ENCODE results near the gene FAM83G.
"Not testable (repeated sequence)": the region's sequence is repeated elsewhere in the genome, so short reads cannot be mapped to it uniquely, and the experiment has no call there.

The FAM83G gene

DNA sequence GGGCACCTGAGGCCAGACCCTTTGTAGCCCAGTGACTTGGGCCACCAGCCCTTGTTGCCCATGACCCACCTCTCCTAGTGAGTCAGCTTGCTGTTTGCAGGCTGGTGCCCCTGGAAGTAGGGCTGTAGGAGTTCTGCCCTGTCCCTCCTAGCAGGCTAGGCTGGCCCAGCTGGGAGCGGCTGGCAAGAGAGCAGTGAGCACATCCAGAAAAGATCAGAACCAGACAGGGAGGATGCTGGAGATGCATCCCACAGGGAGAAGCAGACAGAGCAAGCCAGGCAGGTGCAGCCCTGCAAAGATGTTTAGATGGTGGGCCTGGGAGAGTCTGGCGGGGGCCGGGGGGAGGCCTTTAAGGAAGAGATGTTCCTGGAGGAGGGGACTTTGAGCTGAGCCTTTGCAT lies 50.2 kb downstream of the FAM83G start:
- no peak for DNase-seq (ENCODE audit: low spot score)

DNA sequence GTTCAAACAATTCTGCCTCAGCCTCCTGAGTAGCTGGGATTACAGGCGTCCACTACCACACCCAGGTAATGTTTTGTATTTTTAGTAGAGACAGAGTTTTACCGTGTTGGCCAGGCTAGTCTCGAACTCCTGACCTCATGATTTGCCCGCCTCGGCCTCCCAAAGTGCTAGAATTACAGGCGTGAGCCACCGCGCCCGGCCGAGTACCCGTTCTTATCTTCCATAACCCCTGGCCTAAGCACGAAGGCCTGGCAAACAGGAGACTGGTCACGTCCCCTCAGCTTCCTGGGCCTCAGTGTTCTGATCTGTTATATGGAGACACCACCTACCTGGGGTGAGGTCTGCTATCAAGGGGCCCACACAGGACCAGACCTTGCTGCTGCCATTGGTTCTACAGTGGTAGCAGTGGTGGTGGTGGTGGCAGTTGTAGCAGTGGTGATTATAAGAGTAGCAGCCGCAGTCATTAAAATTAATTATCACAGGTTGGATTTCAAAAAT lies 51.3 kb downstream of the FAM83G start:
- no peak for DNase-seq (ENCODE audit: low spot score)

DNA sequence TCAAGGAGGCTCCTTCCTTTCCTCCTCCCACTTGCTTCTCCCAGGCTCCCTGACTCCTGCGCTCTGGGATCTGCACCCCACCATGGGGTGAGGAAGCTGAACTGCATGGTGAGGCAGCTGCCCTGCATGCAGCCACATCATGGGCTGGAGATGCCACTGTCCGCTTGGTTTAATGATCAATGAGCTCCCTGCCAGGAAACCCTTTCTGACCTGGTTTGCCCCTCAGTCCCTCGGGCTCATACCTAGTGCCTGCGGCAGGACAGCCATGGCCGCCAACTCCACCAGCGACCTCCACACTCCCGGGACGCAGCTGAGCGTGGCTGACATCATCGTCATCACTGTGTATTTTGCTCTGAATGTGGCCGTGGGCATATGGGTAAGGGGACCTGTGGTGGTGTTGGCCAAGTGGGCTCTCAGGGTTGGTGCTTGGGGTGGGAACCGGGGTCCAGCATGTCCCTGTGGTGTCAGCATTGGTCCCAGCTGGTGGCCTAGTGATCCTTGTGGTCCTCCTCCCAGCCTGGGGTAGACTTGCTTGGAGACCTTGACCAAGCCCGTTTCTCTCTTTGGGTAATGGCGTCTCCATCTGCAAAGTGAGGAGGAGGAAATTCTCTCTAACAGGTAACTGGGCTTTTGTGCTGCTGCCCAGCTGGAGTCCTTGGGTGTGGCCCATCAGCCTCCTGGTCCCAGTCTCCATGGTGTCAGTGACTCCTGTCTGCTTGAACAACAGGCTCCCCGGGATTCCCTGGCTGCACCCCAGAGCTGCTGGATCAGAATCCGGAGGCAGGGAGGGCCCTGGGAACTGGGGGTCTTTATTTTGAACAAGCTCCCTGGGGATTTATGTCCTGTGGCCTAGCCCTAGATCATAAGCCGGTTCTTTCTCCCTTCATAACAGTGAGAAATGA lies 52.4 kb downstream of the FAM83G start, which contains the start of gene SLC5A10:
Gene SLC5A10, plus strand, starts transcription at position 225 of the 902 bp plus-strand sequence. Its CDS starts 41 bp downstream, at position 266.
- no peak for DNase-seq (ENCODE audit: low spot score)

DNA sequence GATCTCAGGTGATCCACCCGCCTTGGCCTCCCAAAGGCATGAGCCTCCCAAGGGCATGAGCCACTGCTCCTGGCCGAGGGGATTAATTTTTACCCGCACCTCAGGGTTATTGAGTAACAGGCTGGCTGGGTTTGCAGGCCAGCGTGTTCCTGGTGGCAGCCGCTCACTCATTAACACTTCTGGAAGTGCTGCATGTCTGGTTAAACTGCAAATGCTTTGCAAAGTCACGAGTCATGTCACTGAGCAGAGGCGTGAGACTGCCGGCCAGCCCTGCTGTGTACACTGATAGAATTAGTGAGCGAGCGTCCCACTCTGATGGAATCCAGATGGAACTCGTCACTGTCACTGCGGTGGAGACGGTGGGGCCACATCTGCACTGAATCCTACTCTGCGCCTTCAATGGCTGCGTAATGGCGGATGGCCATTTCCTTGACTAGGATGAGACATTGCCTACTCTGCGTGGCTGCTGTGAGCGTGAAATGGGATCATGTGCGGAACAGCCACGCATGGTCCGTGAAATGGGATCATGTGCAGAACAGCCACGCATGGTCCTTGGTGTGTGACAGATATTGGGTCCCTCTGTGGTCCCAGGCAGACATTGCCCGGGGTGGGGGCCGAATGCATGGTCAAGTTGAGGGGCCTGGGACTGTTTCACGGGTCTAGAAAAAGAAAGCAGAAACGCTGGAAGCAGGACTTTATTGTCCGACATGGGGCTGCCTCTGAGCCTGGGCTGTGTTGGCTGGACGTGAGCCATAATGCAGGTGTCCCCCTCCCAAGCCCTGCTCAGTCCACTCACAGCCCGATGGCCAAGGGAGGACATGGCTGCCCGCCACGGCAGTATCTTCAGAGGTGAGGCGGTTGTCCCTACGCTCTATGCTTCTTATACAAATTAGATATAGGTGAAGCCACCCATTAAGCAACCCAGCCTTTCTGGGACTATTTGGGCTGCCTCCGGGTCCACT lies 53.3 kb downstream of the FAM83G start:
- DNase-seq (ENCODE audit: low spot score), result no peak

DNA sequence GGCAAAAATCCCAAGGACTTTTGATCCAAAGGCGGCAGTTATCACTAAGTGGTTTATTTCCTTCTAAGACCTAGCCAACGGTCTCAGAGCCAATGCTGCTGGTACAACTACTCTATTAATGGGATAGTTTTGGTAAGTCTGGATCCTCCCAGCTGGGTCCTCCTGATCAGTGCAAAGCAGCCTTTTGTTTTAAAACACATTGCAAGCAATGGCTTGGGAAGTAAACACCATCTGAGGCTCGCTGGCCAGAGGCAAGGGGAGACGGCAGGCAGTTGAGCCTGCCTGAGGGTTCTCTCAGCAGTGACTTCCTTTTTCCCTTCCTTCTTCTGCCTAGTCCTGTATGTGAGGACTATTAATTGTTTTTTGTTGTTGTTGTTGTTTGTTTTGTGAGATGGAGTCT lies 54.2 kb downstream of the FAM83G start:
- no peak for DNase-seq (ENCODE audit: low spot score)

DNA sequence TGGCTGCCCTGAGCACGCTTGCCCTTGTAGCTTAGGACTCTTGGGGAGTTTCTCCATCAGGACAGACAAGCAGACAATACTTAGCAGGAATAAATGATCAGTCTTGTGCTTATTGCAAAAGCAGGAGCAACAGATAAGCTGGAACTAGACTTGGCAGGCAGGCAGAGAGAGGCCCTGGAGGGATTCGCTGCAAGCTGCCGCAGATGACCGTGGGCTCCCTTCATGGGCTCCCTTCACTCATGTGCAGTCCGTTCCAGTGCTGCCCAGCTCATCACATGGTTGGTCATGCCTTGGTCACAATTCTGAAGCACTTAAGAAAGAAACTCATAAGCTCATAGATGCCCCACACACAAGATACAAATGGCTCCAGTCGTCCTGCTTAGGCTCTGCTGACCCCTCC lies 55.0 kb downstream of the FAM83G start:
- DNase-seq (ENCODE audit: low spot score), result no peak

DNA sequence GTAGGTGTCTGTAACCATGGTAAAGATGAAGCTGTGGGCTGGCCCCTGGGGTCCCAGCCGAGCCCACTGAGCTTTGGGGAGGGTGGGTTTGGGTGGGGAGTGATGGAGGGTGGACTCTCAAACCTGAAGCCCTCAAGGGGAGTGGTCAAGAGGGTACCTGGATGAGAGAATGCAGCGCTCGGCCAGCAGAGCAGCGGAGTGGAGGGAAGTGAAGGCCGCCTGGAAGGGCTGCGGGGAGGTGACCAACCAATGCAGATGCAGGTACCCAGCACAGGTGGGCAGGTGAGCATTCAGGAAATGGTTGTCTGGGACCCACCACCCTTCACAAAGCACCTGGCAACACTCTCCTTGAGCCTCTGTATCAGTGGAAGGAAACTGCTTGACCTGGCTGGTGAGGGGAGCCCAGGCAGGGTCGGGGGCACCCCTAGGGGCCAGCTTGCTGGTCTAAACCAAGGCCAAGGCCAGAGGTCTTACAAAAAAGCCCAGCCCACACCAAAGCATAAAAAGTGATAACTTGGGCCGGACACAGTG lies 56.0 kb downstream of the FAM83G start:
- DNase-seq (ENCODE audit: low spot score), result no peak

DNA sequence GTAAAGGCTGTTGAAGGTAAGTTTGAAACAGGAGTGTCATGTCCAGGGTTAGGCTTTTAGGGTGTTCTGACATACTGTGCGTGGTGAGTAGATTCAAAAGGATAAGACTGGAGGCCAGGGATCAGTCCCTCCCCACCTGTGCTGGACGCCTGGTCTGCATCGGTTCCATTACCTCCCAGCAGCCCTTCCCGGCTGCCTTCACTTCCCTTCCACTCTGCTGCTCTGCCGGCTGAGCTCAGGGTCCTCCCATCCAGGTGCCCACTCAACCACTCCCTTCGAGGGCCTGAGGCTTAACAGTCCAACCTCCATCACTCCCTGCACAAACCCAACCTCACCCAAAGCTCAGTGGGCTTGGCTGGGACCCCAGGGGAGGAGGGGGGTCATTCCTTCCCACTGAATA lies 56.7 kb downstream of the FAM83G start:
- DNase-seq (ENCODE audit: low spot score), result no peak

DNA sequence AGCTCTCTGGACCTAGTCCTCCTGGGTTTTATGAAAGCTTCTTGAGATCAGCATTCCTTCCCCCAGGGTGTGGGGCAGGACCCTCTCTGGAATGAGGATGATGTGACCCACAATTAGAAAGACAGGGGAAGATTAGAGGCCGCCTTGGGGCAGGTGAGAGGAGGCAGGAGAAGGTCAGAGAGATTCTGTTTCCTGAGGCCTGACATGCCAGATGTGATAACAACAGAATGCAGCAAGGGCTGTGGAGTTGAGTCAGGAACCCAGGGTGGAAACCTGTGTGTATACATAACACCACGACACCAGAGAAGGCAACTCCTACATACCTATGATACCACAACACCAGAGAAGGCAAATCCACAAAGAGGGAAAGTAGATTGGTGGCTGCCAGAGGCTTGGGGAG lies 58.0 kb downstream of the FAM83G start:
- no peak for DNase-seq (ENCODE audit: low spot score)

DNA sequence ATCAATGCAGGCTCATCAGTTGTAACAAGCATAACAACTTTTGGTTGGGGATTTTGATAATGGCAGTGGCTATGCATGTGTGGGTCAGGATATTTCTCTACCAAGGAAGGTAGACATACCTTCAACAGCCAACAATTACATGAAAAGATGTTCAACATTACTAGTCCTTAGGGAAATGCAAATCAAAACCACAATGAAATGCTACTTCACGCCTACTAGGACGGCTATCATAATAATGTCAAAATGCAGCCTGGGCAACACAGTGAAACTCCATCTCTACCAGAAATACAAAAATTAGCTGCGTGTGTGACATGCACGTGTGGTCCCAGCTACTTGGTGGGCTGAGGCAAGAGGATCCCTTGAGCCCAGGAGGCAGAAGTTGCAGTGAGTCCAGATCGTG lies 59.9 kb downstream of the FAM83G start:
- no peak for DNase-seq (ENCODE audit: low spot score)

DNA sequence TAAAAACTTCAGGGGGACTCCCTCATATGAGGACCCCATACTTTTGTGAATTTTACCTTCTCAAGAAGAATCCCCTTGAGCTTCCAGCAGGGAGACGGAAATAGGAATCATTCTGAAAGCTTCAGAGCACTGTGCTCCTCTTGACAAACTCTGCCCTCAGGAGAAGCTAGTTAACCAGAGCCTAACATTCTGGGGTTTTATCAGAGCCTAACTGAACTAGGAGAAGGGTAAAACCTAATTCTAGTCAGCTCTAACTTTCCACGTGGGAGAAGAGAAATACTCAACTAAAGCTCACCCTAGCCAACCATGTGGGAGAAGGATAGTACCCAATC lies 65.9 kb downstream of the FAM83G start:
- no peak for DNase-seq (ENCODE audit: low spot score)

DNA sequence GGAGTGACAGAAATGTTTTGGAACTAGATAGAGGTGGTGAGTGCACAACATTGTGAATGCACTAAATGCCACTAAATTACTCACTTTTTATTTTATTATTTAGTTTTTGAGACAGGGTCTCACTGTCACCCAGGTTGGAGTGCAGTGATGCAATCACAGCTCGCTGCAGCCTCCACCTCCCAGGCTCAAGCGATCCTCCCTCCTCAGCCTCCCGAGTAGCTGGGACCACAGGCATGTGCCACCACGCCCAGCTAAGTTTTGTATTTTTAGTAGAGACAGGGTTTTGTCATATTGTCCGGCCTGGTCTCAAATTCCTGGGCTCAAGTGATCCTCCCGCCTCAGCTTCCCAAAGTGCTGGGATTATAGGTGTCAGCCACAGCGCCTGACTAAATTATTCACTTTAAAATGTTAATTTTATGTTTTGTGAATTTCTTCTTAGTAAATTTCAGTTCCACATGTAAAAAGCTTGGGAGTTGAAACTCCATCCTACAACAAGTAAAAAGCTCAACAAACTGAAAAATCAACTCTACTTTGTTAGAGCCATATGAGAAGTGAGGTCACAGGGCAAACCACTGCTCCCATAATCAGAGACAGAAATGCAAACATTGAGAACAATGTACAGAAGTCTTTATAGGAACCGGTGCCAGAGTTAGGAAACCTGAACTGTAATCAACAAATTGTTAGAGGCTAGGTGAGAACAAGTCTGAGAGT lies 66.4 kb downstream of the FAM83G start:
- no peak for DNase-seq (ENCODE audit: low spot score)

DNA sequence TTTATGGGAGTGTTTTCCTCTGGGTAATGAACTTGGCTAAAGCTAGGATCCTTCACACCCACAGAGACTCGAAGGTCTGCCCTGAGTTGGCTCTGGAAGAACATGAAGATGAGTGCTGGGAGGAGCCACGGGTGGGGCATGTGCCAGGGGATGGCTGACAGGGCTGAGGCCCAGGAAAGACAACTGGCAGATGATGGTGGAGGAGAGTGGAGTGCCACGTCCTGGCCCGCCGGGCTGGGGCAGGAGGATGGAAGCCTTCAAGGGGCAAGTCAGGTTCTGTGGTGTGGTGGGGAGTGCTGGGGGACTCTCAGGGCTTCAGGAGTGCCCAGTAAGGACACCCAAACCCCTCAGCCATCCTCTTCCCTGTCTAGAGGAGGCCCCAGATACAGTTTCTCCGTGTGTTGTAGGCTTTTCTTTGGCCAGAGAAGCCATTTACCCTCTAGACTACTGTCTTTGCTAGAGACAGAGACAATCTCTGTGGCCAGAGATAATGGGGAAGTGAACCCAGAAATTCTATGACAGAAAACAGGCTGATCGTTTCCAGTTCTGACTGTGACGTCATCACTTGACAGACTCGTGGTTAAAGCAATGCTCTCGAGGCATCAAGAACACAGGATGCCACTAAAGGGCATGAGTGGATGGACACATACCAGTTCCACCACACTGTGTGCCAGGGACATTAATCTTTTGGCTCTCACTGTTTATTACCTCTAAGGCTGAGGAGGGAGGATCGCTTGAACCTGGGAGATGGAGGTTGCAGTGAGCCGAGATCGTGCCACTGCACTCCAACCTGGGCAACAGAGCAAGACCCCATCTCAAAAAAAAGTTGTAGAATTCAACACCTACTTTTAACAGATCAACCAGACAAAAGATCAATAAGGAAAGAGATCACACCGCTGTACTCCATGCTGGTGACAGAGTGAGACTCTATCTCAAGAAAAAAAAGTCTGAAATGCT lies 71.2 kb downstream of the FAM83G start:
- DNase-seq (ENCODE audit: low spot score), result no peak

DNA sequence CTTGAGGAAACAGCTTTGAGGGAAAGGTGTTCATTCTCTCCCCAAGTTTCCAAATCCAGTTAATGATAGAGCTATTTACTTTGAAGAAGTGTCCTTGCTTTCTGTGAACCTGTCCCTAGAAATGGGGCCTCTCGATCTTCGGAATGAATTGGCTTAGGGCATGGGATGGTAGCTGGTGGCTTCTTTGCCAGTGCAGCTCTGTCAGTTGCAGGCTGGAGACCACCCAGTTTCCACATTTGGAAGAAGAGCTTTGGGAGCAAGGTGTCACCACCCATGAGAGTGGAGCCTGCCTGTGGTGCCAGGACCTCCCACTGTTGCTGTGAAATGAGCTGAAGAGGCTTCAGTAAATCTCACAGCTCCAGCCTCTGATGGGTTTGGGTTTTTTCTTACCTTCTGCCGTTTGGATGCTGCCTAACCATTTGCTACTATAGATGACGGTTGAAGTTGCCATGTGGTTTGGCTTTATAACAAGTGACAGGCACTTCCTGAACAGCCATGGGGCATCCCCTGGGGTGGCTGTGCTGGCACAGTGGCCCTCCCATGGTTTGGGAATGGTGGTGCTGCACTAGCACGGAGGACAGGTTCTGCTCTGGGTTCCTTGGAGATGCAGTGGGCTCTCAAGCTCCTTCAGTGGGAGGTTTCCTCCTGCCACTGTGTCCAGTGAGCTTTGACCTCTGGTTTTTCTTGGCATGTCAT lies 72.1 kb downstream of the FAM83G start:
- DNase-seq (ENCODE audit: low spot score), result no peak

DNA sequence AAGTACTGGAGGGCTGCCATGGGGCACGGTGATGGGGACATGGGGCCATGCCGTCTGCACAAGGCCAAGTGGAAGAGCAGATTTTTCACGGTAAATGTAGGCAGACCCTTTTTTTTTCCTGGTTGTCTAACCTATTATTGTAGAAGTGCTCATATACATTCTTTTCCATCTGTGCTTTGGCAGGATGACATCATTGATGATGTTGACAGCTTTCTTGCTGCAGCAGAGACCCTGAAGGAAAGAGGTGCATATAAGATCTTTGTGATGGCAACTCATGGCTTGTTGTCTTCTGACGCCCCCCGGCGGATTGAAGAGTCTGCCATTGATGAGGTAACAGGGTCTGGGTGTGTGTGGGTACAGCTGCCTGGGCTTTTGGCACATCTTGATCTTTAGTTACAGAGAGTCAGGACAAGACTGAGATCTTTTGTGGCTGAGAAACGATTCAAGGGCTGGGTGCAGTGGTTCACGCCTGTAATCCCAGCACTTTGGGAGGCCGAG lies 75.9 kb downstream of the FAM83G start:
- DNase-seq (ENCODE audit: low spot score), result no peak

DNA sequence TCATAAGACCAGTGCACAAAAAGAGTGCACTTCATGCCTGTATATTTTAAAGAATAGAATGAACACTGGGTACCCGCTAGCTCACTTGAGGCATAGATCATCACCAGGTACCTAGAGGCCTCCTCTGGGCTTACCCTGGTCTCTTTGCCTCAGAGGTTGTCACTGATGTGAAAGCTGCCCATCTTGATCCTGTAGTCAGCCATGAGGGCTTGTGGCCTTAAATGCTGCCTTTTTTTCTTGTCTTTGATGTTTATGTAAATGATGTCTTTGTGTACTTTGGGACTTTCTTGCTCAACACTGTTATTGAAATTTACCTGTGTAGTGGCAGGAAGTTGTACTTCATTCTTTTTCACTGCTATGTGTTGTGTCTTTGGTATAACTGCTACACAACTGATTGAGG lies 79.4 kb downstream of the FAM83G start:
- DNase-seq (ENCODE audit: low spot score), result no peak

DNA sequence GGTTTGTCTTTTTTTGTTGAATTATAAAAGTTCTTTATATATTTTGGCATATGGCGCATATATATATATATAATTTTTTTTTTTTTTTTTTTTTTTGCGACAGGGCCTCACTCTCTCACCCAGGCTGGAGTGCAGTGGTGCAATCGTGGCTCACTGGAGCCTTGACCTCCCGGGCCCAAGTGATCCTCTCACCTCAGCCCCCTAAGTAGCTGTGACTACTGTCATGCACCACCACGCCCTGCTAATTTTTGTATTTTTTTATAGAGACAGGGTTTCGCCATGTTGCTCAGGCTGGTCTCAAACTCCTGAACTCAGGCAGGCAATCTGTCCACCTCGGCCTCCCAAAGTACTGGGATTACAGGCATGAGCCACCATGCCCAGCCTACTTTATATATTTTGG lies 82.0 kb downstream of the FAM83G start:
- not testable (repeated sequence) for DNase-seq (ENCODE audit: low spot score)

DNA sequence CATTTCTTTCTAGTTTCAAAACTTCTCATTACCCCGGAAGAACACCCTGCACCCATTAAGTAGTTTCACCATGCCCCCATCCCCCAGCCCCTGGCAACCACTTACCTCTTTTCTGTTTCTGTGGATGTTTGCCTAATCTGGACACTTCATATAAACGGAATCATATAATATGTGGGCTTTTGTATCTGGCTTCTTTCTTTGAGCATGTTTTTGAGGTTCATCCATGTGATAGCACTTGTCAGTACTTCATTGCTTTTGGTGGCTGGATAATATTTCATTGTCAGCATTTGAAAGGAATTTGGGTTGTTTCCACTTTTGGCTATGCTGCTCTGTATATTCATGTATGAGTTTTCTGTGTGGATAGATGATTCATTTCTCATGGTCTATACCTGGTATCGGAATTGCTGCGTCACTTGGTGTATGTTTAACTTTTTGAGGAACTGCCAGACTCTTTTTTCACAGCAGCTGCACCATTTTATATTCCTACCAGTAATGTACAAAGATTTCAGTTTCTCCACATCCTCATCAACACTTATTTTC lies 82.6 kb downstream of the FAM83G start:
- DNase-seq (ENCODE audit: low spot score), result no peak

DNA sequence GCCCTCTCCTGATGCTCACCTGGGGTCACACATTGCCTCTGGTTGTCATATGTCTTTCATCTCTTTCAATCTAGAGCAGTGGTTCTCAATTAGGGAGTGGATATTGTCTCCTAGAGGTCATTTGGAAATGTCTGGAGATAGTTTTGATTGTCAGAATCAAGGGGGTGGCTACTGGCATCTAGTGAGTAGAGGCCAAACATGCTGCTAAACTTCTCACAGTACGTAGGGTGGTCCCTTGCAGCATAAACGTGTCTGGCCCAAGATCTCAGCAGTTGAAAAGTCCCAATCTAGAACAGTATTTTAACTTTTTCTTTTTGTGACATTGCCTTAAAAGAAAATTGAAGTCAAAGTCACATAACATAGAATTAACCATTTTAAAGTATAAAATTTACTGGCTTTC lies 83.1 kb downstream of the FAM83G start:
- no peak for DNase-seq (ENCODE audit: low spot score)

Data from ecto neural progenitor cell (in vitro differentiated cells).